ENCODE data around the gene GADD45A. TPM values are rescaled to one million over a fixed set of nuclear protein-coding genes. Genes with fewer than 3 reads are reported as not detected.

Gene GADD45A
- total and polyA plus RNA-seq, 9 of the 15 experiments (the other 6 are each of a cell fraction or from before 2014, with no cell fraction given): 21.3 to 156 (median 62.1) TPM

- no peaks in the 10 kb centered on the region for H3K9me3 ChIP-seq (replicated peaks; ENCODE audit: control insufficient read depth, insufficient read depth, low read depth, low read length)
- FAIRE-seq: no peak
- no peak overlapping the region for H3K4me3 ChIP-seq
- peaks cover 11% of the 10 kb centered on the region for H3K79me2 ChIP-seq (ENCODE audit: control insufficient read depth, insufficient read depth, low read length)
- in situ Hi-C loops (cut with MboI): no loop called here
- no peaks in the 10 kb centered on the region for H3K27me3 ChIP-seq (ENCODE audit: control insufficient read depth in 2 of 2, insufficient read depth in 2 of 2, low read length in 2 of 2)
- no peak overlapping the region for H2AFZ ChIP-seq (ENCODE audit: low read depth, low read length)
- ATAC-seq: no peak
- no TSS peak for BruUV-seq (replicated peaks)
- H3K27ac ChIP-seq (ENCODE audit: extremely low read depth, low read depth, low read length): no peak overlapping the region
- intact Hi-C loops (cut with micrococcal nuclease): loop anchor here (10.0 kb wide), 1 partner anchor 246 kb away; the partner anchor contains the start of gene SERBP1
- CTCF ChIA-PET (ENCODE audit: low intra/inter-chr PET ratio): no interaction called here
- no peaks in the 10 kb centered on the region; the same call in 2 of the 3 replicates for H3K36me3 ChIP-seq (ENCODE audit: control insufficient read depth, insufficient read depth, low read length)
- POLR2A ChIA-PET: interaction anchor here (1.4 kb wide), 1 partner anchor 13 kb away, joined by 4 read pairs; no protein-coding TSS in a partner anchor
- 81% methylated on average over 2 of the region's 2 CpGs for WGBS (ENCODE audit: insufficient coverage, low coverage, missing lambda C conversion rate)
- no peak overlapping the region for H3K9ac ChIP-seq (ENCODE audit: insufficient read depth in 1 of 2, low read depth in 2 of 2, low read length in 2 of 2)
- no peaks in the 10 kb centered on the region for H3K9me1 ChIP-seq (ENCODE audit: control insufficient read depth, insufficient read depth, low read length)
- DNase-seq (ENCODE audit: extremely low read depth in 1 of 4, low spot score in 3 of 4): no peak
- H4K20me1 ChIP-seq (replicated peaks; ENCODE audit: control insufficient read depth, insufficient read depth, low read length): no peaks in the 10 kb centered on the region
- no peak overlapping the region for H3K4me2 ChIP-seq (ENCODE audit: insufficient read depth, low read length)
- TF ChIP-seq FOXA3 (CRISPR knock-in tag; conservative IDR thresholded peaks at IDR 0.05 in 1 of 2, IDR thresholded peaks at IDR 0.05 in 1 of 2): no peak
- TF ChIP-seq RB1 (IDR thresholded peaks at IDR 0.05; ENCODE audit: low read depth): no peak
- TF ChIP-seq SMAD2 (IDR thresholded peaks at IDR 0.05; ENCODE audit: low read depth, low read length): no peak
- TF ChIP-seq MEF2A (IDR thresholded peaks at IDR 0.05; ENCODE audit: control insufficient read depth, low read depth, low read length): no peak
- no peak for TF ChIP-seq EP300 (IDR thresholded peaks at IDR 0.05; ENCODE audit: low read length)
- H3K4me1 ChIP-seq (replicated peaks in 1 of 2; ENCODE audit: control insufficient read depth in 2 of 2, insufficient read depth in 2 of 2, low read length in 2 of 2): peaks cover 7 to 21% of the 10 kb centered on the region in 2 experiments; a peak in 4 of 5 replicates
These were observed 4.5 kb upstream of the GADD45A start for GRCh38 chr1:67680486-67680885.
